RPMI7951 (cell line): ENCODE results near the gene PTGER1. TPM values are rescaled to one million over a fixed set of nuclear protein-coding genes. Genes with fewer than 3 reads are reported as not detected.

Experiments
- DNase-seq: peaks from one replicate; pipeline ENCODE4 v3.0.0-alpha.2; 2012; ENCODE audit warnings: low read depth
- total RNA-seq: library from RNA; depleted of rRNA; stranded (reverse); fragments of >200 nt; shearing (Covaris generic); gene quantifications from 2 replicates; pipeline ENCODE4 v1.2.3, GENCODE V29; 2014; rRNA removed

The PTGER1 gene
- total RNA-seq, 1 experiment from 2014 or later, result 0.60 TPM

DNA sequence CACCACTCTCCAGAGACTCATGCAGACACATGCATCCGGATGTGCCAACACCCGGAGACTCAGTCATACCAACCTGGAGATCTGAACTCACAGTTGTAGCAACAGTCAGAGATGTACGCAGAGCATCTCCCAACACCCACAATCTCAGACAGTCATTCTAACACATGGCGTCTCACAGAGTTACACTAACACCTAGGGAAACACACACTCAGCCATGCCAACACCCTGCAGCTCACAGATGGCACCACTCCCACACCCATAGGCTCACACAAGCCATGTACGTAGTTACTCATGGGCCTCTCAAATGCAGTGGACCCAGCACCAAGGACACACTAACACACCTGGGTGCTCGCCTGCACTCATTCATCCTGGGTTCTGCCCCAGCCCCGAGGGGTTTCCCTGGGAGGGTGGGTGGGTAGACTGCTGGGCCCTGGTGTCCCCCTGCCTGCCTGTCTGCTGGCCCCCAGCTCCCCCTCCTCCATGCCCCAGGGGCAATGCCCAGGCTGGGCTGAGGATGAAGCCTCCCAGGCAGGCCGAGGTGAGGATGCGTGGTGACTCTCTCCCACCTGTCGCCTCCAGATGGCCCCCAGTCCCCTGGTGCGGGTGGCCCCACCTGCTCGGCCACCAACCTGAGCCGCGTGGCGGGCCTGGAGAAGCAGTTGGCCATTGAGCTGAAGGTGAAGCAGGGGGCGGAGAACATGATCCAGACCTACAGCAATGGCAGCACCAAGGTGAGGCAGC lies 32.1 kb downstream of the PTGER1 start:
- no peak for DNase-seq

DNA sequence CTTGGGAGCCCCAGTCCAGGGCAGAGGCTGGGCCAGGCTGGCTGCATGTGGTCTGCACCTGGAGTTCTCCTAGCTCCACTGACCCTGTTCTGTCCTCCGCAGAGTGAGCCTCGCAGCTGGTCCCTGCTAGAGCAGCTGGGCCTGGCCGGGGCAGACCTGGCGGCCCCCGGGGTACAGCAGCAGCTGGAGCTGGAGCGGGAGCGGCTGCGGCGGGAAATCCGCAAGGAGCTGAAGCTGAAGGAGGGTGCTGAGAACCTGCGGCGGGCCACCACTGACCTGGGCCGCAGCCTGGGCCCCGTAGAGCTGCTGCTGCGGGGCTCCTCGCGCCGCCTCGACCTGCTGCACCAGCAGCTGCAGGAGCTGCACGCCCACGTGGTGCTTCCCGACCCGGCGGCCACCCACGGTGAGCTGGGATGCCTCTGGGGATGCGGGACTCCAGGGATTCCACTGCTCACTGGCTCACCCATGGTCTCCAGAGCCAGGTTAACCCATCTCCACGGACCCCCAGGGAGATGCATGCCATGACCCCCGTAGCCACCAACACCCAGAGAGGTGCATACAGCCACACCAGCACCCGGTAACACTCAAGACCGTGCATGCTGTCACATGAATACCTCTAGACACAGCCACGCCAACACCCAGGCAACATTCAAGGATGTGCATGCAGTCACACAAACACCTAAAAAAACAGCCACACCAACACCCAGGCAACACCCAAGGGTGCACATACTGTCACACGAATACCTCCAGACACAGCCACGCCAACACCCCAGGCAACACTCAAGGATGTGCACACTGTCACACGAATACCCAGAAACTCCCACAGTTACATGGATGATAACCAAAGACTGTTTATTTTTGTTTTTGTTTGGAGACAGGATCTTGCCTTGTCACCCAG lies 33.9 kb downstream of the PTGER1 start:
- no peak for DNase-seq

GRCh38 chr19:14440049-14440448 lies 35.1 kb downstream of the PTGER1 start:
- no peak for DNase-seq

DNA sequence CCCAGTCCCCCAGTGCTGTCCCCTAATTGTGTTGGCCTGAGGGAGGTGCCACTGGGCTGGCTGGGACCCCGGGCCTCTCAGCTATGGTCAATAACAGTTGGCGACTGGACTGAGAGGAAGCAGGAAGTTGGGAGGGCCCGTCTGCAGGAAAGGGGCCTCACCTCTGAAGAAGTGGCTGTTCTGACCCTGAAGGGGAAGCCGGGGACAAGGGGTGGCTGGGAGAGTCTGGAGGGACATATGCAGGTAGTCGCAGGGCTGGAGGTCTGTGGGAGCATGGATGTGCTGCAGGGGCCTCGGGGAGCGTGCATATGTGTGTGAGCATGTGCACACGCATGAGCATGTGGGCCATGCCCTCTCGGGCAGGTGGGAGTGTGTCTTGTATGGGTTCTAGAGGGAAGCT lies 36.1 kb downstream of the PTGER1 start:
- DNase-seq, result no peak

- DNase-seq, result peak; percentile 52
Observed at GRCh38 chr19:14437578-14438140, 37.5 kb downstream of the PTGER1 start.

DNA sequence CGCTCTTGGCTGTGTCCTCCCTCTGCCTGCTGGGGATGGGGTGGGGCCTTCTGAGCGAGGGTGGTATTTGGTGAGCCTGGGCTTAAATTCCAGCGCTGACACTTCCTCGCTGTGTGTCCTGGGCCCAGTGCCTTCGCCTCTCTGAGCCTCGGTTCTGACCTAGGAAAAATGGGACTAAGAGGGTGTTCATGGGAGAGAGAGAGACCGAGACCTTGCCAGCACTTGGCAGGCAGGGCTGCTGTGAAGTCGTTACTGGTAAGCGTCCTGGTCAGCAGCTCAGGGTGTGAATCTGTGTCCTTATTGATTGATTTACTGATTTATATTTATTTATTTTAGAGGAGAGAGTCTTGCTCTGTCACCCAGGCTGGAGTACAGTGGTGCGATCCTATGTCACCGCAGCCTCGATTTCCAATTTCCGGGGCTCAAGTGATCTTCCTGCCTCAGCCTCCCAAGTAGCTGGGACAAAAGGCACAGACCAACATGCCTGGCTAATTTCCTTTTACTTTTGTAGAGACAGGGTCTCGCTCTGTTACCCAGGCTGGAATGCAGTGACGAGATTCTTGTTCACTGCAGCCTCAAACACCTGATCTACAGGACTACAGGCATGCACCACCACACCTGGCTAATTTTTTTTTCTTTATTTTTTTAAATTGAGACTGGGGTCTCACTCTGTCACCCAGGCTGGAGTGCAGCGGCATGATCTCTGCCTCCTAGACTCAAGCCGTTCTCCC lies 39.7 kb downstream of the PTGER1 start:
- no peak for DNase-seq

GRCh38 chr19:14434543-14435319 lies 40.4 kb downstream of the PTGER1 start:
- DNase-seq, result peak; percentile 86

DNA sequence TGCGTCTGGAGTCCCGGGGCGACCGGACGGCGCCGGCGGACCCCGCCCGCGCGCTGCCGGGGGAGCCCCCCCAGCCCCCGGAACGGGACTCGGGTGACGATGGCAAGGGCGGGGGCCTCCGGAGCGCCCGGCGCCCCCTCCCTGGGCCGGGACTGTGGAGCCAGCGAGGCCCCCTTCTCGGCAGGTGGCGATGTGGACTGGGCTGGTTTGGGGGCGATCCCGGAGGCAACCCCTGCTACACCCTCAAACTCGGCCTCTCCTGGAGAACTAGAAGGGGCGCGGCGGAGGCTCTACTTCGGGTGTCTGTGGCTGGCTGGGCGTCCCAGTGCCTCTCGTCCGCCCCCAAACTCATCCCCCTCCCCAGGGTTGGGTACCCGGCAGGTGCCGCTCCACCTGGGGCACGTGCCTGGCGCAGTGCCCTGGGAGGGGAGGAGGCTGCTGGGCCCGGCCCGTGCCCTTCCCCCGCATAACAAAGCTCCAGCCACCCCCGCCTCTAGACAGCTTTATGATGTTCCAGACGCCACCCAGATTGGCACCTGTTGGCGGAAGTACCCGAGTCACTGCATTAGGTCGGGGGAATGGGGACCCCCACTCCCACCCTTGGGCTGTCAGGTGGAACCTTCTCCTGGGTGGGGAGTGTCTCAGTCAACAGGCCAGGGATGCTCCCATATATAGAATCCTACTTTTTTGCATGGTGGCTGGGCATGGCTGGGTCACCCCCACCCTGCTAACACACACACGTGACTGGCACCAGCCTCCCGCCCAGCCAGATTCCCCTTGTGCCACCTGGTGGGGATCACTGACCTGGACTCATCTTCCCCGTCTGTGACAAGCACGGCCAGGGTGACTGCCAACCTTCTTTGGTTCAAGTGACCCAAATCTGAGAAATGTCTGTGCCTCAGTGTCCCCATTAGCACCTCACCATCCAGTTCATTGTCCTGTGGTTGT lies 41.3 kb downstream of the PTGER1 start:
- no peak for DNase-seq

GRCh38 chr19:14432791-14433553 lies 42.2 kb downstream of the PTGER1 start, which contains the start of gene PKN1:
PKN1 (plus strand) TSS chr19:14433306; CDS start chr19:14433522, 216 bp downstream.
- DNase-seq, result peak; percentile 36

- DNase-seq, result no peak
Observed at GRCh38 chr19:14430712-14431111, 44.4 kb downstream of the PTGER1 start.

- no peak for DNase-seq
Observed at GRCh38 chr19:14428882-14429416, 46.2 kb downstream of the PTGER1 start.

DNA sequence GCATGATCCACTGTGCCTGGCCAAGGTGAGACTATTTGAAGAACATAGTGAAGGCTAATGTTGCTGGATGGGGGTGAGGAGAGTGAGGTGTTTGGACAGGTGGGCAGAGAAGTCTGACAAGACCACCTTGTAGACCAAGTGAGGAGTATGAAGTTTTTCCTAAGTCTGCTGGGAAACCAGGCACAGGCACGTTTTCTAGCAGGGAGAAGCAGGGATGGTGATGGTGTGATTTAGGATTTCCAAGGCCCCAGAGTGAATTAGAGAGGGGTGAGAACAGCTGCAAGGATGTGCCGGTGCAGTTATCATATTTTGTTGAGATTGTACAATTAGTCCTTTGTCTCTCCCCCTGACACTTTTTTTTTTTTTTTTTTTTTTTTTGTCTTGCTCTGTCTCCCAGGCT lies 47.7 kb downstream of the PTGER1 start:
- no peak for DNase-seq

DNA sequence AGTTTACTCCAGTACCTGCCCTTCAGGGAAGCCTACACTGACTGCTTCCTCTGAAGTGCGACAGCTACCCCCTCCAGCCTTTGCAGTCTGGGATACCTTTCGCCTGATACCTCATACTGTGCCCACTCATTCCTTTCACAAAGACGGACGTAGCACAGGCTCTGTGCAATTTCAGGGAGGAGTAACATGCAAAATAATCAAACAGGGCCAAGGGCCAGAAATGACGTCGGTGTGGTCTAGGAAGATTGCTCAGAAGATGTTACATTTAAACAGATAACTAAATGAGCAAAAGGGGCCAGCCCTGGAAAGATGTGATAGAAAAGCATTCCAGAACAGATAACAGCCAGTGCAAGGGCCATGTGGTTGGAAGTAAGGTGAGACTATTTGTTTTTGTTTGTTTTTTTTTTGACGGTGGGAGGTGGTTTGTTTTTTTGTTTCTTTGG lies 49.4 kb downstream of the PTGER1 start:
- DNase-seq, result no peak

Other genes starting within 250 kb of the PTGER1 start
- 57.3 and 62.2 TPM in 2 replicates for gene ADGRE5, start 93.9 kb downstream of the PTGER1 start, total RNA-seq
- gene DDX39A, start 56.0 kb downstream of the PTGER1 start, total RNA-seq, result 154 and 173 TPM in 2 replicates
- gene PKN1, start 42.0 kb downstream of the PTGER1 start, total RNA-seq, result 53.7 and 58.3 TPM in 2 replicates
- gene GIPC1, start 20.8 kb upstream of the PTGER1 start, total RNA-seq, result 47.3 and 93.1 TPM in 2 replicates
- 94.7 and 95.9 TPM in 2 replicates for gene DNAJB1, start 43.0 kb upstream of the PTGER1 start, total RNA-seq
- 82.3 and 102 TPM in 2 replicates for gene TECR, start 54.2 kb upstream of the PTGER1 start, total RNA-seq
- gene NDUFB7, start 96.7 kb upstream of the PTGER1 start, total RNA-seq, result 437 and 482 TPM in 2 replicates
- gene CLEC17A, start 107.7 kb upstream of the PTGER1 start, total RNA-seq, result not detected in 2 replicates
- not detected in 2 replicates for gene ADGRE3, start 199.5 kb upstream of the PTGER1 start, total RNA-seq
- 7.9 and 10.4 TPM in 2 replicates for gene ZNF333, start 214.7 kb upstream of the PTGER1 start, total RNA-seq